Astrocyte (in vitro differentiated cells and primary cell): Measurements from ENCODE around the gene AUTS2. TPM values are rescaled to one million over a fixed set of nuclear protein-coding genes. Genes with fewer than 3 reads are reported as not detected.
A peak's percentile ranks its signal among the peaks of the same experiment; 100 is the strongest.

Source experiments
- DNase-seq: peaks from one replicate; pipeline ENCODE4 v3.0.0-alpha.2; 2010; ENCODE audit warnings: low read depth
- FAIRE-seq: peaks from 2 replicates; lab custom pipeline; 2011; peaks lifted over from hg19 to GRCh38; lab: Jason Lieb, UNC
- H2AFZ ChIP-seq: 2 replicates; pipeline ENCODE4 v1.6.0; 2012; ENCODE audit warnings: low read depth, low read length, inconsistent platforms
- H3K27ac ChIP-seq: 2 replicates; pipeline ENCODE4 v1.5.1; 2011; ENCODE audit warnings: low read depth, low read length, inconsistent platforms
- H3K27me3 ChIP-seq: 2 replicates; pipeline ENCODE4 v1.6.0; 2011; ENCODE audit warnings: low read length, inconsistent platforms; ENCODE audit not compliant: insufficient read depth
- H3K36me3 ChIP-seq: 2 replicates; pipeline ENCODE4 v1.5.1; 2011; ENCODE audit warnings: low read length, inconsistent platforms; ENCODE audit not compliant: insufficient read depth
- H3K4me1 ChIP-seq: 2 replicates; pipeline ENCODE4 v1.5.1; 2011; ENCODE audit warnings: low read length, inconsistent platforms; ENCODE audit not compliant: insufficient read depth
- H3K4me2 ChIP-seq: 2 replicates; pipeline ENCODE4 v1.6.0; 2012; ENCODE audit warnings: low read length, inconsistent platforms
- H3K4me3 ChIP-seq: 2 replicates; pipeline ENCODE4 v1.5.1; 2011; ENCODE audit warnings: low read depth, mild to moderate bottlenecking, low read length, inconsistent platforms; ENCODE audit not compliant: insufficient read depth
- H3K79me2 ChIP-seq: 2 replicates; pipeline ENCODE4 v1.6.0; 2012; ENCODE audit warnings: mild to moderate bottlenecking, low read length, inconsistent platforms; ENCODE audit not compliant: insufficient read depth
- H3K9ac ChIP-seq: 2 replicates; pipeline ENCODE4 v1.6.0; 2012; ENCODE audit warnings: mild to moderate bottlenecking, low read length, inconsistent platforms
- H3K9me3 ChIP-seq: 2 replicates; pipeline ENCODE4 v1.5.1; 2012; ENCODE audit warnings: low read depth, mild to moderate bottlenecking, low read length, inconsistent platforms; ENCODE audit not compliant: insufficient read depth
- H4K20me1 ChIP-seq: 2 replicates; pipeline ENCODE4 v1.6.0; 2012; ENCODE audit warnings: low read length, inconsistent platforms; ENCODE audit not compliant: insufficient read depth
- H3K27ac Mint-ChIP-seq: one replicate; pipeline ENCODE4 v1.8.0; 2021; ENCODE audit warnings: mild to moderate bottlenecking, mixed read lengths; ENCODE audit not compliant: unreplicated experiment
- H3K27me3 Mint-ChIP-seq: one replicate; pipeline ENCODE4 v1.8.0; 2021; ENCODE audit warnings: low read depth, mixed read lengths; ENCODE audit not compliant: unreplicated experiment
- H3K36me3 Mint-ChIP-seq: one replicate; pipeline ENCODE4 v1.8.0; 2021; ENCODE audit warnings: low read depth, mixed read lengths; ENCODE audit not compliant: unreplicated experiment
- H3K4me1 Mint-ChIP-seq: one replicate; pipeline ENCODE4 v1.8.0; 2021; ENCODE audit warnings: low read depth, mixed read lengths; ENCODE audit not compliant: unreplicated experiment
- H3K4me3 Mint-ChIP-seq: one replicate; pipeline ENCODE4 v1.8.0; 2021; ENCODE audit warnings: mild to moderate bottlenecking, moderate library complexity, mixed read lengths; ENCODE audit not compliant: unreplicated experiment
- H3K9me3 Mint-ChIP-seq: one replicate; pipeline ENCODE4 v1.8.0; 2021; ENCODE audit warnings: mild to moderate bottlenecking, mixed read lengths; ENCODE audit not compliant: unreplicated experiment
- EZH2 ChIP-seq: IDR thresholded peaks from 2 replicates; pipeline ENCODE4 v1.6.1; 2012; ENCODE audit warnings: mild to moderate bottlenecking, low read length, inconsistent platforms; ENCODE audit not compliant: insufficient read depth
- total RNA-seq: library from RNA; stranded (reverse); gene quantifications from 2 replicates; pipeline ENCODE4 v1.2.1, GENCODE V29; 2021
- TF ChIP-seq, protein P1 (sequence below): IDR thresholded peaks from 2 replicates; pipeline ENCODE4 v1.5.1; 2011; ENCODE audit warnings: low read depth, mild to moderate bottlenecking, inconsistent platforms, low read length, moderate library complexity; ENCODE audit not compliant: insufficient read depth

Gene AUTS2
- total RNA-seq, 1 donor from 2014 or later: 73.2 TPM

DNA sequence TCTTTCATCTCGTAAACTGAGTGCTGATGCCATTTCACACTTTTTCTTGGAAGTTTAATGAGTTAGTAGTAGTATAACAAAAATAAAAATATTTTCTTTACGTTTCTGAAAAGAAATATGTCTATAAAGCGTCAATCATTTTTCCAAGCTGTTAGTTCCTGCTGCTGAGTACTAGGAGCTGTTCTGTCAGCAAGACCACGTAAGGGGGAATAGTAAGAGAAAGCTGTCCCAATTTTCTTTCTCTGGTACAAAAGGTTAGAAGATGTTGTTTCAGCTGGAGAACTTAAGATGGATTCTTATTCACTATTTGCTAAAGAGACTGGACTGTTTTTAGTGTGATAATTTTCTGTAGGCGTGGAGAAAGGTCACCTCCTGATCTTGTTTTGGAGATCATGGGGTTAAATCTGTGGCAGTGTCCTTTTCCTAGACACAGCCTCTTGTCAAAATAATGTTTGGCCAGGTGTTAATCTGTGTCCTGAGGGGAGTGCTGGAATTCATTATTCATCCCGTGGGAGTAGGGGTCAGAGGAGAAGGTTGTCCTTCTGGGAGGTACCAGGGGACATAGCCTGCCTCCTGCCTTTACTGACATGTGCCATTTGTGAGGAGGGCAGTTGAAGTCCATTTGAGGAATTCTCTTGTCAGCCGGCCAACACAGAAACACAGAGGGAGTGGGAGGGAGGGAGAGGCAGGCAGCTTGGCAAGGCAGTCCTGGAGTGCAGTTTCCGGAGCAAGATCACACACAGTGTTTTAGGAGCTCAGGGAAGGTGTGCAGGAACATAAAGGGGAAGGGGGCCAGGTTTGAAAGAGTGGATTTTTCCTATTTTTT, 368.7 kb downstream of the AUTS2 start:
- no peaks in the 10 kb centered on the region for H3K27me3 ChIP-seq

DNA sequence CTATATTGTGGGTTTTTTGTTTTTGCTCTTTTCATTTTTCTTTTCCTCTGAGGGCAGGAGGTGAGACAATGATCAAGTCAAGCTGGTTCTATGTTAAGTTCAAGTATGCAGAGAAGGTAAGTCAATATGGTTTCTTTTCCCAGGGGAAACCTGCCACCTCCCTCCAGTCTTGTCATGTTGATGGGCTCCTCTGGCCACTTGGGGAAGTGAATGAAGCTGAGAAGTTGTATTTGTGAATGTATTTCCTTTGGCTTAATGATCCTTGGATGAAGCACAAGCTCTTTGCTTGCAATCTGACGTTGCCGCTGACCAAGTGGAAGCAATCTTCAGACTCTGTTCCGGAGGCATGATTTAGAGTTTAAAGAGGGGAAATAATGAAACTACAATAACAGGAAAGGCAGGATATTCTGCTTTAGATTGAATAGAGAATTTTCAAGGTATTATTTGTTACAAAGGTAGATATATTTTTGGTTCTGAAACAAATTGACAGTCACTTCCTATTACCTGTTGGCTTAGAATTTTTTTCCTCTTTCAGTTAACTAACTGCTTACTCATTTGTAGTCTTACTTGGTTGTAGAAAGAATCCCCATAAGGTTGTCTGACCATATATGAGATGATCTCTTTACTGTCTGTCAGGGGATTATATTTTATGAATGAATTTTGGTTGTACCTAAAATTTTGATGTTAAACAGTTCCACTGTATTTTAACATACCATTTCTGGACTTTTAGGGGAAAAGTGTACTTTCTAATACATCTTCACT, 369.6 kb downstream of the AUTS2 start:
- Mint-ChIP-seq H3K27me3 (no peaks in the 10 kb centered on the region), H3K36me3 (peaks cover 2% of the 10 kb centered on the region), H3K4me3 (no peak overlapping the region), H3K9me3 (no peaks in the 10 kb centered on the region), H3K27ac (no peak overlapping the region), H3K4me1 (peaks cover 21% of the 10 kb centered on the region)
- H3K79me2 ChIP-seq: peaks cover 2% of the 10 kb centered on the region
- H3K4me2 ChIP-seq: peak overlapping the region; percentile 68
- no peak for TF ChIP-seq EZH2
- TF ChIP-seq, protein P1, sequence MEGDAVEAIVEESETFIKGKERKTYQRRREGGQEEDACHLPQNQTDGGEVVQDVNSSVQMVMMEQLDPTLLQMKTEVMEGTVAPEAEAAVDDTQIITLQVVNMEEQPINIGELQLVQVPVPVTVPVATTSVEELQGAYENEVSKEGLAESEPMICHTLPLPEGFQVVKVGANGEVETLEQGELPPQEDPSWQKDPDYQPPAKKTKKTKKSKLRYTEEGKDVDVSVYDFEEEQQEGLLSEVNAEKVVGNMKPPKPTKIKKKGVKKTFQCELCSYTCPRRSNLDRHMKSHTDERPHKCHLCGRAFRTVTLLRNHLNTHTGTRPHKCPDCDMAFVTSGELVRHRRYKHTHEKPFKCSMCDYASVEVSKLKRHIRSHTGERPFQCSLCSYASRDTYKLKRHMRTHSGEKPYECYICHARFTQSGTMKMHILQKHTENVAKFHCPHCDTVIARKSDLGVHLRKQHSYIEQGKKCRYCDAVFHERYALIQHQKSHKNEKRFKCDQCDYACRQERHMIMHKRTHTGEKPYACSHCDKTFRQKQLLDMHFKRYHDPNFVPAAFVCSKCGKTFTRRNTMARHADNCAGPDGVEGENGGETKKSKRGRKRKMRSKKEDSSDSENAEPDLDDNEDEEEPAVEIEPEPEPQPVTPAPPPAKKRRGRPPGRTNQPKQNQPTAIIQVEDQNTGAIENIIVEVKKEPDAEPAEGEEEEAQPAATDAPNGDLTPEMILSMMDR: no peak
- H3K27me3 ChIP-seq: no peaks in the 10 kb centered on the region
- no peaks in the 10 kb centered on the region for H3K36me3 ChIP-seq
- no peak overlapping the region for H3K9ac ChIP-seq
- FAIRE-seq (no peak), DNase-seq (no peak)
- peaks cover 45% of the 10 kb centered on the region for H4K20me1 ChIP-seq
- H3K9me3 ChIP-seq: no peaks in the 10 kb centered on the region
- H3K27ac ChIP-seq: no peak overlapping the region
- H3K4me3 ChIP-seq: peak overlapping the region; percentile 25
- H2AFZ ChIP-seq: no peak overlapping the region
- H3K4me1 ChIP-seq: peaks cover 10% of the 10 kb centered on the region

More for the DNA sequence above, 368.7 kb downstream of the AUTS2 start:
- peaks cover 2% of the 10 kb centered on the region for H3K36me3 Mint-ChIP-seq
- no peak for TF ChIP-seq EZH2
- TF ChIP-seq, protein P1: no peak
- H3K4me3 Mint-ChIP-seq: no peak overlapping the region
- no peaks in the 10 kb centered on the region for H3K9me3 Mint-ChIP-seq
- no peak overlapping the region for H3K27ac Mint-ChIP-seq
- Histone ChIP-seq H3K36me3 (no peaks in the 10 kb centered on the region), H3K9ac (no peak overlapping the region), H3K4me2 (peak overlapping the region; percentile 68), H2AFZ (no peak overlapping the region), H3K9me3 (no peaks in the 10 kb centered on the region), H3K4me1 (peaks cover 10% of the 10 kb centered on the region), H3K4me3 (peak overlapping the region; percentile 25), H4K20me1 (peaks cover 53% of the 10 kb centered on the region), H3K79me2 (peaks cover 2% of the 10 kb centered on the region), H3K27ac (no peak overlapping the region)
- DNase-seq (peak; percentile 29), FAIRE-seq (no peak)
- H3K27me3 Mint-ChIP-seq: no peaks in the 10 kb centered on the region
- peaks cover 28% of the 10 kb centered on the region for H3K4me1 Mint-ChIP-seq
